K562 (cell line): ENCODE results near the gene AP3S2. TPM values are rescaled to one million over a fixed set of nuclear protein-coding genes. Genes with fewer than 3 reads are reported as not detected.

Source experiments
- ATAC-seq: fragments of 200-7000 bp; cut with Tn5 transposase; 3 replicates; pipeline ENCODE4 v1.9.1; 2020; ENCODE audit warnings: moderate library complexity
- BruUV-seq: library from RNA; stranded (reverse); fragments of 400-500 nt; replicated peaks from 2 replicates; lab custom pipeline; 2021; lab: Mats Ljungman, UMichigan
- CTCF ChIA-PET: fragments of 300-600 bp; formaldehyde crosslinking; extraction: SDS; loops from one replicate; lab custom pipeline; 2021; ENCODE audit warnings: low intra/inter-chr PET ratio; lab: Yijun Ruan, JAX
- POLR2A ChIA-PET: fragments of 300-600, 350-650 bp; sonication (Branson Sonifier 250); formaldehyde crosslinking; extraction: SDS; loops from one replicate; lab custom pipeline; 2021; ENCODE audit warnings: antibody characterized with exemption, inconsistent platforms; lab: Yijun Ruan, JAX
- DNase-seq, 4 experiments: peaks; one replicate each; pipeline versions ENCODE4 v3.0.0 to v3.0.0-alpha.2; 2011 to 2018; ENCODE audit warnings: low spot score in 3 of 4, mixed read lengths in 3 of 4; ENCODE audit errors: extremely low read depth in 1 of 4
- FAIRE-seq: peaks from 2 replicates; lab custom pipeline; 2011; peaks lifted over from hg19 to GRCh38; lab: Jason Lieb, UNC
- H2AFZ ChIP-seq: 2 replicates; pipeline ENCODE4 v1.6.0; 2011; ENCODE audit warnings: low read depth, low read length, control low read depth, inconsistent platforms
- H3K27ac ChIP-seq: fragments of 200-600 bp; 3 replicates; pipeline ENCODE4 v1.8.0; 2011; ENCODE audit warnings: low read depth, mild to moderate bottlenecking, control low read depth, inconsistent platforms, low read length, moderate library complexity, mixed read lengths; ENCODE audit errors: extremely low read depth
- H3K27me3 ChIP-seq, 2 experiments: fragments of 300-600 bp in 1 of 2; 2 replicates in 1 of 2; 3 replicates in 1 of 2; pipeline versions ENCODE4 v1.6.0 to v1.8.0; 2011; ENCODE audit warnings: inconsistent platforms in 2 of 2, low read length in 2 of 2, mild to moderate bottlenecking in 1 of 2, mixed read lengths in 1 of 2, moderate library complexity in 1 of 2; ENCODE audit not compliant: control insufficient read depth in 2 of 2, insufficient read depth in 2 of 2
- H3K36me3 ChIP-seq: fragments of 300-600 bp; 3 replicates; pipeline ENCODE4 v1.8.0; 2011; ENCODE audit warnings: mild to moderate bottlenecking, low read length, inconsistent platforms; ENCODE audit not compliant: control insufficient read depth, insufficient read depth
- H3K4me1 ChIP-seq, 2 experiments: fragments of 200-600 bp in 1 of 2; replicated peaks in 1 of 2; 2 replicates in 1 of 2; 3 replicates in 1 of 2; pipeline versions ENCODE4 v1.5.1 to v1.8.0; 2011; ENCODE audit warnings: inconsistent platforms in 2 of 2, low read length in 2 of 2, mild to moderate bottlenecking in 1 of 2, mixed read lengths in 1 of 2, moderate library complexity in 1 of 2; ENCODE audit not compliant: control insufficient read depth in 2 of 2, insufficient read depth in 2 of 2
- H3K4me2 ChIP-seq: 2 replicates; pipeline ENCODE4 v1.6.1; 2011; ENCODE audit warnings: low read length, control low read depth, inconsistent platforms, mixed read lengths; ENCODE audit not compliant: insufficient read depth
- H3K4me3 ChIP-seq: fragments of 200-600 bp; sonication (generic), shearing (Covaris generic); 2 replicates; pipeline ENCODE4 v1.5.1; 2016; ENCODE audit warnings: control low read depth, inconsistent platforms
- H3K79me2 ChIP-seq: fragments of 200-600 bp; 3 replicates; pipeline ENCODE4 v1.8.0; 2011; ENCODE audit warnings: low read length, inconsistent platforms; ENCODE audit not compliant: control insufficient read depth, insufficient read depth
- H3K9ac ChIP-seq, 2 experiments: 2 replicates each; pipeline versions ENCODE4 v1.6.0 to v1.6.1; 2011; ENCODE audit warnings: low read depth in 2 of 2, low read length in 2 of 2, control low read depth in 1 of 2, inconsistent platforms in 1 of 2, mild to moderate bottlenecking in 1 of 2, mixed read lengths in 1 of 2; ENCODE audit not compliant: insufficient read depth in 1 of 2
- H3K9me1 ChIP-seq: one replicate; pipeline ENCODE4 v1.6.0; 2011; ENCODE audit warnings: inconsistent platforms, mild to moderate bottlenecking, low read length, moderate library complexity; ENCODE audit not compliant: control insufficient read depth, insufficient read depth
- H3K9me3 ChIP-seq: replicated peaks from 2 replicates; pipeline ENCODE4 v1.5.1; 2011; ENCODE audit warnings: low read depth, low read length, inconsistent platforms; ENCODE audit not compliant: control insufficient read depth, insufficient read depth
- H4K20me1 ChIP-seq: replicated peaks from 2 replicates; pipeline ENCODE4 v1.6.1; 2011; ENCODE audit warnings: low read length, inconsistent platforms, mixed read lengths; ENCODE audit not compliant: control insufficient read depth, insufficient read depth
- ATF7 ChIP-seq: fragments of 450-650 bp; IDR thresholded peaks from 2 replicates; pipeline ENCODE4 v1.7.1; 2014; ENCODE audit warnings: mild to moderate bottlenecking, moderate library complexity
- E2F3 ChIP-seq: fragments of 250-450 bp; sonication (Bioruptor Pico); IDR thresholded peaks from 2 replicates; pipeline ENCODE4 v1.4.0; 2020; ENCODE audit warnings: mild to moderate bottlenecking
- SMAD4 ChIP-seq: fragments of 250-450 bp; sonication (Bioruptor Pico); conservative IDR thresholded peaks from 2 replicates; pipeline ENCODE4 v1.8.0; 2021; ENCODE audit warnings: inconsistent platforms, mild to moderate bottlenecking, moderate library complexity
- XRCC5 ChIP-seq: fragments of 200-400 bp; formaldehyde crosslinking; IDR thresholded peaks from 2 replicates; pipeline ENCODE4 v1.6.1; 2017; ENCODE audit warnings: low read depth, mild to moderate bottlenecking, low read length
- WGBS: fragments of 100-300 bp; shearing (Covaris generic); methylation state at CpG from one replicate; pipeline ENCODE4 v1.1.6; 2016; ENCODE audit warnings: low coverage, mixed read lengths; ENCODE audit not compliant: insufficient coverage; ENCODE audit errors: missing lambda C conversion rate; 5-methylcytosine and 5-hydroxymethylcytosine counted together
- in situ Hi-C: fragments of 300-500 bp; cut with MboI; formaldehyde crosslinking; loops from 4 replicates; pipeline ENCODE4 v1.15.0; 2018; ENCODE audit warnings: inconsistent platforms, mixed read lengths
- intact Hi-C: fragments of 100-400 bp; cut with micrococcal nuclease; formaldehyde crosslinking; loops from 2 replicates; pipeline ENCODE4 v1.14.2; 2022
- polyA plus RNA-seq, 8 experiments: library from polyadenylated mRNA; depleted of rRNA in 4 of 8; stranded (reverse) in 5 of 8; unstranded in 3 of 8; fragments of >200 nt; fragmentation: Nextera tagmentation in 2 of 8; fragmentation: Illumina TruSeq in 1 of 8; extraction: Ambion mirVana in 2 of 8; extraction: Trizol in 1 of 8; gene quantifications; 2 replicates each; pipeline versions ENCODE4 v1.2.1 to v1.2.3, GENCODE V29; 2011 to 2014; ENCODE audit warnings: inconsistent platforms in 1 of 8, missing spikeins in 1 of 8
- total RNA-seq, 7 experiments: library from RNA; depleted of rRNA in 6 of 7; stranded (reverse); fragments of >200 nt in 6 of 7; fragmentation: Illumina TruSeq in 2 of 7; extraction: Trizol in 2 of 7; gene quantifications; 2 replicates each; pipeline versions ENCODE4 v1.2.1 to v1.2.3, GENCODE V29; 2011 to 2021; ENCODE audit warnings: low replicate concordance in 1 of 7
- TF ChIP-seq, protein P1 (sequence below): fragments of 250-450 bp; sonication (Bioruptor Pico); IDR thresholded peaks from 2 replicates; pipeline ENCODE4 v1.9.0; 2021; ENCODE audit warnings: mild to moderate bottlenecking, inconsistent platforms

The AP3S2 gene
- total and polyA plus RNA-seq, 9 of the 15 experiments (the other 6 are each of a cell fraction or from before 2014, with no cell fraction given), result 16.4 to 54.1 (median 37.4) TPM

DNA sequence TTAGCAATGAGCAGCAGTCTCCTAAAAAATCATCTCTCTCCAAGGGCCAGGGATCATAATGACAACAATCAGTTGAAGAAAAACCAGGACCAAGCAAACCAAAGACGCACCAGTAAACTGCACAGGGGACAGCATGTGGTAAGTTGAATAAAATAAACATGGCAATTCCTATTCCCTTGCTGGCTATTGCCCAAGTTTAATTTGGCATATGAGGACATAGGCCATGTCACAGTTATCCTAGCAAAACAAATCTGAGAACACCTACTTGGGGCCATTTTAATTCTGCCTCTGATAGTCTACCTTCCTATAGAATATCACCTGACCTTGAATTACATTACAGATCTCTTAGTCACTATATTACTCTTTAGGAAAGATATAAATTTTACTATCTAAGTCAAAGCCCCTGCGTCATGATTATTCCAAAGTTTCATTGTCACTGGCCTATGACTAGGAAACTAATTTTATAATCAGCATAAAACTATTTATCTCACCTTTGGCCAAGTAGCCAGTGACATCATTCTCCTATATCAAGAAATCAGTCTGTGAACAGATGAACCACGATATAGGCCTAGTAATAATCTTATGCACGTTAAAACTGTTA lies 23.0 kb downstream of the AP3S2 start:
- Histone ChIP-seq H3K9me1 (no peaks in the 10 kb centered on the region), H3K27ac (no peak overlapping the region), H3K79me2 (no peaks in the 10 kb centered on the region), H3K4me2 (no peak overlapping the region), H3K27me3 (no peaks in the 10 kb centered on the region), H3K9me3 (no peaks in the 10 kb centered on the region), H4K20me1 (no peaks in the 10 kb centered on the region), H3K9ac (no peak overlapping the region), H3K4me3 (no peak overlapping the region), H3K4me1 (no peaks in the 10 kb centered on the region), H2AFZ (no peak overlapping the region), H3K36me3 (peaks cover 39% of the 10 kb centered on the region)
- intact Hi-C loops, result no loop called here
- FAIRE-seq (no peak), ATAC-seq (no peak), DNase-seq (no peak)
- POLR2A ChIA-PET, result interaction anchor here (1.7 kb wide), 1 partner anchor 110 kb away, joined by 4 read pairs; no protein-coding TSS in a partner anchor
- in situ Hi-C loops, result no loop called here
- BruUV-seq, result no TSS peak
- WGBS, result 79% methylated on average over 4 of the region's 4 CpGs
- CTCF ChIA-PET, result no interaction called here
- TF ChIP-seq E2F3, result no peak
- TF ChIP-seq, protein P1, sequence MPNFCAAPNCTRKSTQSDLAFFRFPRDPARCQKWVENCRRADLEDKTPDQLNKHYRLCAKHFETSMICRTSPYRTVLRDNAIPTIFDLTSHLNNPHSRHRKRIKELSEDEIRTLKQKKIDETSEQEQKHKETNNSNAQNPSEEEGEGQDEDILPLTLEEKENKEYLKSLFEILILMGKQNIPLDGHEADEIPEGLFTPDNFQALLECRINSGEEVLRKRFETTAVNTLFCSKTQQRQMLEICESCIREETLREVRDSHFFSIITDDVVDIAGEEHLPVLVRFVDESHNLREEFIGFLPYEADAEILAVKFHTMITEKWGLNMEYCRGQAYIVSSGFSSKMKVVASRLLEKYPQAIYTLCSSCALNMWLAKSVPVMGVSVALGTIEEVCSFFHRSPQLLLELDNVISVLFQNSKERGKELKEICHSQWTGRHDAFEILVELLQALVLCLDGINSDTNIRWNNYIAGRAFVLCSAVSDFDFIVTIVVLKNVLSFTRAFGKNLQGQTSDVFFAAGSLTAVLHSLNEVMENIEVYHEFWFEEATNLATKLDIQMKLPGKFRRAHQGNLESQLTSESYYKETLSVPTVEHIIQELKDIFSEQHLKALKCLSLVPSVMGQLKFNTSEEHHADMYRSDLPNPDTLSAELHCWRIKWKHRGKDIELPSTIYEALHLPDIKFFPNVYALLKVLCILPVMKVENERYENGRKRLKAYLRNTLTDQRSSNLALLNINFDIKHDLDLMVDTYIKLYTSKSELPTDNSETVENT (CRISPR knock-in tag), result no peak
- TF ChIP-seq ATF7, result no peak
- no peak for TF ChIP-seq XRCC5
- no peak for TF ChIP-seq SMAD4 (CRISPR knock-in tag)
